GM23338 (cell line): Measurements from ENCODE around the gene FBLN2. TPM values are rescaled to one million over a fixed set of nuclear protein-coding genes. Genes with fewer than 3 reads are reported as not detected.

Experiments used
- CREB1 ChIP-seq: fragments of 250-450 bp; sonication (Bioruptor Pico); IDR thresholded peaks from 2 replicates; pipeline ENCODE4 v1.5.0; 2020; ENCODE audit warnings: low read depth, mild to moderate bottlenecking, moderate library complexity
- EZH2 ChIP-seq: fragments of 200-600 bp; sonication (generic); IDR thresholded peaks from one replicate; pipeline ENCODE4 v1.8.0; 2017; ENCODE audit warnings: antibody characterized with exemption, mild to moderate bottlenecking, low read depth; ENCODE audit not compliant: unreplicated experiment
- JUNB ChIP-seq: IDR thresholded peaks from one replicate; pipeline ENCODE4 v1.6.1; 2016; ENCODE audit warnings: antibody characterized with exemption; ENCODE audit not compliant: unreplicated experiment
- POLR2AphosphoS5 ChIP-seq: IDR thresholded peaks from 2 replicates; pipeline ENCODE4 v1.6.1; 2016; ENCODE audit warnings: antibody characterized with exemption, low read depth
- STAT1 ChIP-seq: IDR thresholded peaks from one replicate; pipeline ENCODE4 v1.6.1; 2016; ENCODE audit warnings: antibody characterized with exemption; ENCODE audit not compliant: unreplicated experiment
- ZNF331 ChIP-seq: fragments of 250-450 bp; sonication (Bioruptor Pico); IDR thresholded peaks from 2 replicates; pipeline ENCODE4 v1.5.0; 2020; ENCODE audit warnings: low read depth, mild to moderate bottlenecking, moderate library complexity
- polyA plus RNA-seq: library from polyadenylated mRNA; unstranded; fragments of >200 nt; fragmentation: Nextera tagmentation; extraction: Ambion mirVana; gene quantifications from 2 replicates; pipeline ENCODE4 v1.2.1, GENCODE V29; 2016
- total RNA-seq: library from RNA; depleted of rRNA; stranded (reverse); fragments of >200 nt; shearing (Covaris generic); gene quantifications from 2 replicates; pipeline ENCODE4 v1.2.3, GENCODE V29; 2014
- TF ChIP-seq, protein P1 (sequence below): fragments of 250-450 bp; sonication (Bioruptor Pico); IDR thresholded peaks from 2 replicates; pipeline ENCODE4 v1.5.0; 2020; ENCODE audit warnings: mild to moderate bottlenecking, moderate library complexity
- TF ChIP-seq, protein P2 (sequence below): IDR thresholded peaks from 2 replicates; pipeline ENCODE4 v1.6.1; 2016; ENCODE audit warnings: antibody characterized with exemption

FBLN2 gene
- total and polyA plus RNA-seq, 2 experiments from 2014 or later: 18.8 to 26.8 TPM

DNA sequence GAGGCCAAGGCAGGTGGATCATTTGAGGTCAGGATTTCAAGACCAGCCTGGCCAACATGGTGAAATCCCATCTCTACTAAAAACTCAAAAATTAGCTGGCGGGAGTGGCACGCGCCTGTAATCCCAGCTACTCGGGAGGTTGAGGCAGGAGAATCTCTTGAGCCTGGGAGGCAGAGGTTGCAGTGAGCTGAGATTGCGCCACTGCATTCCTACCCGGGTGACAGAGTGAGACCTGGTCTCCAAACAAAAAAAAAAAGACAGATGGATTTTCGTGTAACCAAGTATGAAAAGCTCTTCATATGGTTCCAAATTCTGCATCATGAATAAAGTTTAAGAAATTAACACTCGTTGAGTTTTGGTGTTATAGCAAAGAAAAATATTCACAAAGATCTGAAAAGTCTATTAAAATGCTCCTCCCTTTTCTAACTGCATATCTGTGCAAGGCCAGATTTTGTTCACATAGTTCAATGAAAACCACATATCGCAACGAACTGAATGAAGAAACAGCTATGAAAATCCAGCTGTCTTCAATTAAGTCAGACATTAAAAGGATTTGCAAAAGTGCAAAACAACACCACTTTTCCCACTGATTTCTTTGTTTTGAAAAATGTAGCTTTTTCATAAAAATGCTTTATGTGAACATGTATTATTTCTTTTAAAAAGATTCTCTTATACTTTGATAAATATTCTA lies 23.8 kb upstream of the FBLN2 start (continued):
- TF ChIP-seq, protein P1, sequence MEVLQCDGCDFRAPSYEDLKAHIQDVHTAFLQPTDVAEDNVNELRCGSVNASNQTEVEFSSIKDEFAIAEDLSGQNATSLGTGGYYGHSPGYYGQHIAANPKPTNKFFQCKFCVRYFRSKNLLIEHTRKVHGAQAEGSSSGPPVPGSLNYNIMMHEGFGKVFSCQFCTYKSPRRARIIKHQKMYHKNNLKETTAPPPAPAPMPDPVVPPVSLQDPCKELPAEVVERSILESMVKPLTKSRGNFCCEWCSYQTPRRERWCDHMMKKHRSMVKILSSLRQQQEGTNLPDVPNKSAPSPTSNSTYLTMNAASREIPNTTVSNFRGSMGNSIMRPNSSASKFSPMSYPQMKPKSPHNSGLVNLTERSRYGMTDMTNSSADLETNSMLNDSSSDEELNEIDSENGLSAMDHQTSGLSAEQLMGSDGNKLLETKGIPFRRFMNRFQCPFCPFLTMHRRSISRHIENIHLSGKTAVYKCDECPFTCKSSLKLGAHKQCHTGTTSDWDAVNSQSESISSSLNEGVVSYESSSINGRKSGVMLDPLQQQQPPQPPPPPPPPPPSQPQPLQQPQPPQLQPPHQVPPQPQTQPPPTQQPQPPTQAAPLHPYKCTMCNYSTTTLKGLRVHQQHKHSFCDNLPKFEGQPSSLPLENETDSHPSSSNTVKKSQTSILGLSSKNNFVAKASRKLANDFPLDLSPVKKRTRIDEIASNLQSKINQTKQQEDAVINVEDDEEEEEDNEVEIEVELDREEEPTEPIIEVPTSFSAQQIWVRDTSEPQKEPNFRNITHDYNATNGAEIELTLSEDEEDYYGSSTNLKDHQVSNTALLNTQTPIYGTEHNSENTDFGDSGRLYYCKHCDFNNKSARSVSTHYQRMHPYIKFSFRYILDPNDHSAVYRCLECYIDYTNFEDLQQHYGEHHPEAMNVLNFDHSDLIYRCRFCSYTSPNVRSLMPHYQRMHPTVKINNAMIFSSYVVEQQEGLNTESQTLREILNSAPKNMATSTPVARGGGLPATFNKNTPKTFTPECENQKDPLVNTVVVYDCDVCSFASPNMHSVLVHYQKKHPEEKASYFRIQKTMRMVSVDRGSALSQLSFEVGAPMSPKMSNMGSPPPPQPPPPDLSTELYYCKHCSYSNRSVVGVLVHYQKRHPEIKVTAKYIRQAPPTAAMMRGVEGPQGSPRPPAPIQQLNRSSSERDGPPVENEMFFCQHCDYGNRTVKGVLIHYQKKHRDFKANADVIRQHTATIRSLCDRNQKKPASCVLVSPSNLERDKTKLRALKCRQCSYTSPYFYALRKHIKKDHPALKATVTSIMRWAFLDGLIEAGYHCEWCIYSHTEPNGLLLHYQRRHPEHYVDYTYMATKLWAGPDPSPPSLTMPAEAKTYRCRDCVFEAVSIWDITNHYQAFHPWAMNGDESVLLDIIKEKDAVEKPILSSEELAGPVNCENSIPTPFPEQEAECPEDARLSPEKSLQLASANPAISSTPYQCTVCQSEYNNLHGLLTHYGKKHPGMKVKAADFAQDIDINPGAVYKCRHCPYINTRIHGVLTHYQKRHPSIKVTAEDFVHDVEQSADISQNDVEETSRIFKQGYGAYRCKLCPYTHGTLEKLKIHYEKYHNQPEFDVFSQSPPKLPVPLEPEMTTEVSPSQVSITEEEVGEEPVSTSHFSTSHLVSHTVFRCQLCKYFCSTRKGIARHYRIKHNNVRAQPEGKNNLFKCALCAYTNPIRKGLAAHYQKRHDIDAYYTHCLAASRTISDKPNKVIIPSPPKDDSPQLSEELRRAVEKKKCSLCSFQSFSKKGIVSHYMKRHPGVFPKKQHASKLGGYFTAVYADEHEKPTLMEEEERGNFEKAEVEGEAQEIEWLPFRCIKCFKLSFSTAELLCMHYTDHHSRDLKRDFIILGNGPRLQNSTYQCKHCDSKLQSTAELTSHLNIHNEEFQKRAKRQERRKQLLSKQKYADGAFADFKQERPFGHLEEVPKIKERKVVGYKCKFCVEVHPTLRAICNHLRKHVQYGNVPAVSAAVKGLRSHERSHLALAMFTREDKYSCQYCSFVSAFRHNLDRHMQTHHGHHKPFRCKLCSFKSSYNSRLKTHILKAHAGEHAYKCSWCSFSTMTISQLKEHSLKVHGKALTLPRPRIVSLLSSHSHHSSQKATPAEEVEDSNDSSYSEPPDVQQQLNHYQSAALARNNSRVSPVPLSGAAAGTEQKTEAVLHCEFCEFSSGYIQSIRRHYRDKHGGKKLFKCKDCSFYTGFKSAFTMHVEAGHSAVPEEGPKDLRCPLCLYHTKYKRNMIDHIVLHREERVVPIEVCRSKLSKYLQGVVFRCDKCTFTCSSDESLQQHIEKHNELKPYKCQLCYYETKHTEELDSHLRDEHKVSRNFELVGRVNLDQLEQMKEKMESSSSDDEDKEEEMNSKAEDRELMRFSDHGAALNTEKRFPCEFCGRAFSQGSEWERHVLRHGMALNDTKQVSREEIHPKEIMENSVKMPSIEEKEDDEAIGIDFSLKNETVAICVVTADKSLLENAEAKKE (CRISPR knock-in tag): no peak
- TF ChIP-seq ZNF331 (CRISPR knock-in tag) (no peak), STAT1 (no peak), EZH2 (no peak), JUNB (no peak), POLR2AphosphoS5 (no peak), CREB1 (CRISPR knock-in tag) (no peak)
- TF ChIP-seq, protein P2, sequence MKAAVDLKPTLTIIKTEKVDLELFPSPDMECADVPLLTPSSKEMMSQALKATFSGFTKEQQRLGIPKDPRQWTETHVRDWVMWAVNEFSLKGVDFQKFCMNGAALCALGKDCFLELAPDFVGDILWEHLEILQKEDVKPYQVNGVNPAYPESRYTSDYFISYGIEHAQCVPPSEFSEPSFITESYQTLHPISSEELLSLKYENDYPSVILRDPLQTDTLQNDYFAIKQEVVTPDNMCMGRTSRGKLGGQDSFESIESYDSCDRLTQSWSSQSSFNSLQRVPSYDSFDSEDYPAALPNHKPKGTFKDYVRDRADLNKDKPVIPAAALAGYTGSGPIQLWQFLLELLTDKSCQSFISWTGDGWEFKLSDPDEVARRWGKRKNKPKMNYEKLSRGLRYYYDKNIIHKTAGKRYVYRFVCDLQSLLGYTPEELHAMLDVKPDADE: no peak
